ENCODE measurements around the gene ZNF143. TPM values are rescaled to one million over a fixed set of nuclear protein-coding genes. Genes with fewer than 3 reads are reported as not detected.

ZNF143 gene
- total RNA-seq, 1 experiment from 2014 or later: 30.2 TPM

GRCh38 chr11:9566561-9567063 lies 105.8 kb downstream of the ZNF143 start:
- peaks cover 69% of the 10 kb centered on the region for H3K4me1 ChIP-seq (ENCODE audit: control insufficient read depth, insufficient read depth, low read length)
- peak overlapping the region in 1 of 2 experiments; percentile 7; a peak in 1 of 4 replicates for H3K4me3 ChIP-seq (ENCODE audit: low read depth in 2 of 2, low read length in 2 of 2)
- ChIA-PET CTCF (no interaction called here), POLR2A (interaction anchor here (0.7 to 1.9 kb wide), 3 partner anchors 31 to 106 kb away, joined by 4 to 9 read pairs (median 5); partner anchors contain the start of gene ZNF143)
- TF ChIP-seq TCF7L2 (IDR thresholded peaks at IDR 0.05; ENCODE audit: low read depth, low read length): no peak
- TF ChIP-seq CTCF (IDR thresholded peaks at IDR 0.05): no peak
- TF ChIP-seq POLR2AphosphoS5 (IDR thresholded peaks at IDR 0.05; ENCODE audit: low read depth, low read length): no peak
- no peak for TF ChIP-seq SIN3A (IDR thresholded peaks at IDR 0.05; ENCODE audit: borderline replicate concordance, insufficient read depth, low read depth, low read length)
- no peak for TF ChIP-seq REST (IDR thresholded peaks at IDR 0.05; ENCODE audit: insufficient read depth in 1 of 2, low read depth in 2 of 2, low read length in 1 of 2)
- H3K27me3 ChIP-seq (ENCODE audit: control insufficient read depth, insufficient read depth, low read length): no peaks in the 10 kb centered on the region
- TSS peak; percentile 95 for BruUV-seq (replicated peaks)
- H3K36me3 ChIP-seq (ENCODE audit: control insufficient read depth, insufficient read depth, low read length): no peaks in the 10 kb centered on the region
- DNase-seq (ENCODE audit: low read depth, low spot score): no peak
- ATAC-seq: no peak
- H3K9me3 ChIP-seq (ENCODE audit: control insufficient read depth, insufficient read depth, low read depth, low read length): peaks cover 3% of the 10 kb centered on the region; the same call in 1 of the 2 replicates
- intact Hi-C loops (cut with micrococcal nuclease; ENCODE audit: unreplicated experiment): loop anchor here (5.0 kb wide), 1 partner anchor 104 kb away; the partner anchor contains the start of gene ZNF143
- H3K27ac ChIP-seq (ENCODE audit: low read length): peak overlapping the region; percentile 87
- in situ Hi-C loops (cut with HindIII; ENCODE audit: low pct_unique_long_range_greater_than_20kb, low sequenced_read_pairs): no loop called here

GRCh38 chr11:9567401-9567800 lies 106.6 kb downstream of the ZNF143 start:
- H3K9me3 ChIP-seq (ENCODE audit: control insufficient read depth, insufficient read depth, low read depth, low read length): no peaks in the 10 kb centered on the region
- intact Hi-C loops (cut with micrococcal nuclease; ENCODE audit: unreplicated experiment) (loop anchor here (5.0 kb wide), 1 partner anchor 105 kb away; the partner anchor contains the start of gene ZNF143), in situ Hi-C loops (cut with HindIII; ENCODE audit: low pct_unique_long_range_greater_than_20kb, low sequenced_read_pairs) (no loop called here)
- peak overlapping the region; percentile 87; the same call in 1 of the 2 replicates for H3K27ac ChIP-seq (ENCODE audit: low read length)
- TF ChIP-seq REST (IDR thresholded peaks at IDR 0.05; ENCODE audit: insufficient read depth in 1 of 2, low read depth in 2 of 2, low read length in 1 of 2) (no peak), TCF7L2 (IDR thresholded peaks at IDR 0.05; ENCODE audit: low read depth, low read length) (no peak), SIN3A (IDR thresholded peaks at IDR 0.05; ENCODE audit: borderline replicate concordance, insufficient read depth, low read depth, low read length) (no peak), POLR2AphosphoS5 (IDR thresholded peaks at IDR 0.05; ENCODE audit: low read depth, low read length) (no peak), CTCF (IDR thresholded peaks at IDR 0.05) (no peak)
- no peak for ATAC-seq
- POLR2A ChIA-PET: interaction anchor here (0.6 kb wide), 2 partner anchors 53 to 131 kb away, joined by 3 to 6 read pairs; no protein-coding TSS in a partner anchor
- BruUV-seq (replicated peaks): no TSS peak
- no peaks in the 10 kb centered on the region for H3K36me3 ChIP-seq (ENCODE audit: control insufficient read depth, insufficient read depth, low read length)
- CTCF ChIA-PET: no interaction called here
- peaks cover 72% of the 10 kb centered on the region for H3K4me1 ChIP-seq (ENCODE audit: control insufficient read depth, insufficient read depth, low read length)
- no peaks in the 10 kb centered on the region for H3K27me3 ChIP-seq (ENCODE audit: control insufficient read depth, insufficient read depth, low read length)
- no peak for DNase-seq (ENCODE audit: low read depth, low spot score)
- no peak overlapping the region for H3K4me3 ChIP-seq (ENCODE audit: low read depth in 2 of 2, low read length in 2 of 2)

Measured in Panc1 (cell line).